ENCODE results near the gene HPS1. TPM values are rescaled to one million over a fixed set of nuclear protein-coding genes. Genes with fewer than 3 reads are reported as not detected.

The HPS1 gene
- 39.2 and 41.4 TPM in 2 replicates for polyA plus RNA-seq (2012; rRNA removed)
- 26.6 and 32.3 TPM in 2 replicates for polyA plus RNA-seq (2012; cell fraction: cytosol; rRNA removed)
- 97.5 and 118 TPM in 2 replicates for polyA plus RNA-seq (2012; cell fraction: nucleus; rRNA removed)

DNA sequence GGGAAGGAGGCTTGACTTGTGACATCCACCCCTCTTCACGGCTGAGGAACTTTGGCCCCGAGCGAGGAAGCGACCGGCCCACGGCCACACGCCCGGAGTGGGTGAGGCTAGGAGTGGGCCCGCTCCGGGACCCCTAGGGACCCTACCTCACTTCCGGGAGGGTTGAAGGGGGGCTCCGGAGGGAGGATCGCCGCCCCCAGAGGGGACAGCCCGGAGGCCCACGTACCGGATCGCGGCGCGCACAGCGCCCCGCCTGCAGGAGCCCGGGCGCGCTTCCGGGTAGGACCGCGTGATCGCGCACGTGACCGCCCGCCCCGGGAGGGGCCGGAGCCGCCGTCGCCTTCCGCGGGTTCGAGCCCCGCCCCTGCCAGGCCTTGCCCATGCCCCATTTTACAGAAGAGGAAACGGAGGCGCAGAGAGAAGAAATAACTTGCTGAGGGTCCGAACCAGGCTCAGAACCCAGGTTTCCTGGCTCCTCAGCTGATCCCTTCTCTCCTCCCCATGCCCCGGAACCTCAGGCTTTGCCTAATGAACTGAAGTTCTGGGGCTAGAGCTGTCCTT is at the start of gene HPS1:
HPS1 (minus strand) TSS at position 275 of the 561 bp plus-strand sequence. CDS start 3,695 bp downstream, outside the sequence.
- peak within 1 kb of the TSS; percentile 34 to 58; a peak in 3 of 4 replicates for H3K27ac ChIP-seq (ENCODE audit: low read depth in 2 of 2, low read length in 1 of 2)
- H3K9me2 ChIP-seq: no peaks in the 10 kb centered on the region; the same call in 1 of the 2 replicates
- H3K27me3 ChIP-seq (ENCODE audit: insufficient read depth): no peaks in the 10 kb centered on the region; the same call in 1 of the 2 replicates
- peak within 1 kb of the TSS; percentile 89 for H3K4me2 ChIP-seq
- peak within 1 kb of the TSS; percentile 75 to 77 for H3K4me3 ChIP-seq (ENCODE audit: low read depth in 2 of 2, low read length in 1 of 2)
- peaks cover 5% of the 10 kb centered on the region for H3F3A ChIP-seq (replicated peaks; ENCODE audit: insufficient read depth)
- 0% methylated on average over 4 of the region's 47 CpGs for WGBS (ENCODE audit: low lambda C conversion rate)
- DNase-seq: peak; percentile 95
- H3K9me3 ChIP-seq: peaks cover 4% of the 10 kb centered on the region; the same call in 1 of the 2 replicates
- POLR2A ChIA-PET: interaction anchor here (0.6 kb wide), 1 partner anchor 63 kb away, joined by 3 read pairs; no protein-coding TSS in a partner anchor
- no peaks in the 10 kb centered on the region for H4K20me1 ChIP-seq (ENCODE audit: insufficient read depth)
- CTCF ChIA-PET: interaction anchor here (1.2 to 2.5 kb wide), 2 partner anchors 21 to 137 kb away, joined by 3 to 15 read pairs; no protein-coding TSS in a partner anchor
- peaks cover 0 to 11% of the 10 kb centered on the region in 2 experiments; a peak in 1 of 4 replicates for H3K4me1 ChIP-seq (ENCODE audit: control insufficient read depth in 1 of 2, insufficient read depth in 2 of 2, low read depth in 1 of 2, low read length in 1 of 2)
- H3K79me2 ChIP-seq (ENCODE audit: insufficient read depth): peaks cover 5% of the 10 kb centered on the region; the same call in 1 of the 2 replicates
- peaks cover 5 to 21% of the 10 kb centered on the region in 2 experiments for H3K36me3 ChIP-seq (replicated peaks in 1 of 2; ENCODE audit: control insufficient read depth in 1 of 2, insufficient read depth in 2 of 2, low read length in 1 of 2)
- peak within 1 kb of the TSS; percentile 100 for H2AFZ ChIP-seq (ENCODE audit: low read depth)
- H3K9ac ChIP-seq: peak within 1 kb of the TSS; percentile 82
- TF ChIP-seq FOXJ3 (CRISPR knock-in tag; IDR thresholded peaks at IDR 0.05) (no peak), CTCF (IDR thresholded peaks at IDR 0.05) (no peak), ELF1 (IDR thresholded peaks at IDR 0.05) (peak; percentile 96), TEAD4 (IDR thresholded peaks at IDR 0.05; ENCODE audit: borderline replicate concordance, insufficient read depth) (0 out of 2 replicates have a peak, but pooled peaks have one; percentile 7), NRF1 (IDR thresholded peaks at IDR 0.05; ENCODE audit: low read depth, low read length) (no peak), TAF1 (IDR thresholded peaks at IDR 0.05; ENCODE audit: borderline replicate concordance, low read depth, low read length) (no peak), USF1 (IDR thresholded peaks at IDR 0.05; ENCODE audit: borderline replicate concordance, low read depth) (peak; percentile 99), YY1 (IDR thresholded peaks at IDR 0.05; ENCODE audit: low read depth) (no peak), ZBTB33 (IDR thresholded peaks at IDR 0.05; ENCODE audit: borderline replicate concordance, low read depth) (no peak), PBX3 (IDR thresholded peaks at IDR 0.05) (peak; percentile 8; the same call in 1 of the 2 replicates), FOSL2 (IDR thresholded peaks at IDR 0.05; ENCODE audit: borderline replicate concordance, low read depth) (no peak), REST (IDR thresholded peaks at IDR 0.05; ENCODE audit: low read depth, low read length) (no peak), MXI1 (IDR thresholded peaks at IDR 0.05; ENCODE audit: low read depth, low read length) (peak; percentile 56), GABPA (IDR thresholded peaks at IDR 0.05; ENCODE audit: low read depth) (peak; percentile 38; the same call in 1 of the 2 replicates), CHD2 (IDR thresholded peaks at IDR 0.05; ENCODE audit: low read length, partially characterized antibody) (peak; percentile 14), USF2 (IDR thresholded peaks at IDR 0.05; ENCODE audit: borderline replicate concordance, low read depth, low read length) (peak; percentile 94), TCF12 (IDR thresholded peaks at IDR 0.05) (peak; percentile 18; the same call in 1 of the 2 replicates), RFX5 (IDR thresholded peaks at IDR 0.05; ENCODE audit: low read length) (no peak), EP300 (IDR thresholded peaks at IDR 0.05; ENCODE audit: borderline replicate concordance in 1 of 2, low read depth in 1 of 2, low read length in 1 of 2) (no peak), JUND (IDR thresholded peaks at IDR 0.05) (no peak), FOXM1 (IDR thresholded peaks at IDR 0.05; ENCODE audit: low read depth) (no peak)
- TF ChIP-seq, protein P1, sequence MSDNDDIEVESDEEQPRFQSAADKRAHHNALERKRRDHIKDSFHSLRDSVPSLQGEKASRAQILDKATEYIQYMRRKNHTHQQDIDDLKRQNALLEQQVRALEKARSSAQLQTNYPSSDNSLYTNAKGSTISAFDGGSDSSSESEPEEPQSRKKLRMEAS (IDR thresholded peaks at IDR 0.05; ENCODE audit: low read depth): peak; percentile 82; the same call in 1 of the 2 replicates

All from SK-N-SH (cell line).